ENCODE measurements around the gene GSC2.

DNA sequence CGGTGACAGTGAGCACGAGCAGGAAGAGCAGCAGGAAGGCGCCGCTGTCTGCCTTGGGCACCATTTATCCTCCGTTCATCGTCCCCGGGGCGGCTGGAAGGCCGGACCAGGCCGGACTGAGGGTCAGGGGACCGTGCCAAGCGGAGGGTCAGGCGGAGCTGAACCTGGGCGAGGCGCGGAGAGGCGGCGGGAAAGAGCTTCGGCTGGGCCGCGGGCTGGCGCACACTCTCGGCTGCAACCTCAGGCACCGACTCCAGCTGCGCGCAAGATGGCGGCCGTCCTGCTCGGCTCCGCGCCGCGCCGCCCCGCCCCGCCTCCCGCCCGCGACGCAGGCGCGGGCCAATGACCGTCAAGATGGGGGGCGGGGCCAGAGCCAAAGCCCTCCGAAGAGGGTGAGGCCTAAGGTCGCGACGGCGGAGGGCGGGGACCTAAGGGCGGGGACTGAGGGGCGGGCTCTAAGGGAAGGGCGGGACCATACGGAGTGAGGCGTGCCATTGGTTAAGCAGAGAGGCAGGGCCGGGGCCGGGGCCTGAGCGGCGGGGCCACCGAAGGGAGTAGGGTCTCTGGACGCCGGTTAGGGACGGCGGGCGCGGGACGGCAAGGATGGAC is 27.8 kb downstream of the GSC2 start, which contains the start of gene DGCR2:
- peak; percentile 88 for TF ChIP-seq YY1 (IDR thresholded peaks at IDR 0.05)
- no peak for TF ChIP-seq CTCF (IDR thresholded peaks at IDR 0.05; ENCODE audit: low read depth, low read length, missing input control)
- TF ChIP-seq REST (IDR thresholded peaks at IDR 0.05) = no peak
- TF ChIP-seq EGR1 (IDR thresholded peaks at IDR 0.05; ENCODE audit: low read depth in 2 of 2) = no peak
- TF ChIP-seq ZBTB33 (IDR thresholded peaks at IDR 0.05) = no peak
- TF ChIP-seq JUND (IDR thresholded peaks at IDR 0.05) = no peak
- TF ChIP-seq HNF4G (IDR thresholded peaks at IDR 0.05) = no peak

Measured in liver (tissue), 3 donors.